Measurements from ENCODE around the gene ARHGAP15.

DNA sequence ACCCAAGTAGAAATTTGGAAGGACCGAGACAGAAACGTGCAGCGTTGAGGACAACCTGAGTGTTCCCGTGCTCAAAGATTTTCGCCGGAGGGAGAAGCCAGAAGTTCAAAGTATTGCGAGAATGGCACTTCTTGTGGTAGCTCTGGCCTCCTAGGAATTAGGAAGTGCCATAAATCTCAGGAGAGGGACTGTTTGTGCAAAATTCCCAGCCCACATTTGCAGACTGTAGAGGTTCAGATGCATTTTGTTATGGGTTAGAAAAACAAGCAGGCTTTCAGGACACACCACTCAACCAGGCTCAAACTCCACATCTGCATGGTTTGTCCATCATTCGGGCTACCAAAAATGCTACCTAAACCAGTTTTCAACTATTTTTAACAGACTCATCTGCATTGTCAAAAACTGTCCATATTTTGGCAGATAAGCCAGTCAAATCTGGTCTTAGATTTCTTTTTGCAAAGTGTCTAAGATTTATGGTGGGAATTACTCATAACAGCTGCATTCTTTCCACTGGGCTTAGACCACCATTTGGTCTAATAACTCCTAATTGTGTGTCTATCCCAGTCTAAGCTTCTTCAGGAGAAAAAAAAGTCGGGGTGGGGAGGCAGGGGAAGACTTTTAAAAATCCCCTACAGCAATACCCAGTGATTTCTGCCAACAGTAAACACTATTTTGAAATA is 422.9 kb downstream of the ARHGAP15 start:
- no peak for TF ChIP-seq EZH2phosphoT487 (IDR thresholded peaks at IDR 0.05; ENCODE audit: insufficient read depth, low read depth)
- TF ChIP-seq EZH2 (IDR thresholded peaks at IDR 0.05; ENCODE audit: insufficient read depth, poor library complexity, severe bottlenecking), result no peak
